SU-DHL-6 (cell line): ENCODE results near the gene PDZD7.

Experiments
- CTCF ChIP-seq: fragments of 200-600 bp; sonication (generic); IDR thresholded peaks from one replicate; pipeline ENCODE4 v1.5.1; 2017; ENCODE audit warnings: antibody characterized with exemption, mild to moderate bottlenecking, low read length, moderate library complexity; ENCODE audit not compliant: insufficient read depth, poor library complexity, severe bottlenecking
- EZH2phosphoT487 ChIP-seq: fragments of 200-600 bp; sonication (generic), shearing (Covaris generic); conservative IDR thresholded peaks from 2 replicates; pipeline ENCODE4 v1.6.1; 2018; ENCODE audit warnings: mild to moderate bottlenecking, antibody characterized with exemption, low read length, moderate library complexity, mixed read lengths

- TF ChIP-seq CTCF, result no peak
- TF ChIP-seq EZH2phosphoT487, result no peak
Measured at GRCh38 chr10:100996678-100997359, 34.1 kb downstream of the PDZD7 start.
